Activated effector memory CD4-positive, alpha-beta T cell treated with anti-CD3 and anti-CD28 coated beads, Interleukin-2, amount 50 U/mL, for 16 hours (primary cell): ENCODE data around the gene NUP85.
"Not testable (repeated sequence)": the region's sequence is repeated elsewhere in the genome, so short reads cannot be mapped to it uniquely, and the experiment has no call there.

Experiments used
- DNase-seq: peaks from one replicate; pipeline ENCODE4 v3.0.0-alpha.2; 2020

Gene NUP85, protein sequence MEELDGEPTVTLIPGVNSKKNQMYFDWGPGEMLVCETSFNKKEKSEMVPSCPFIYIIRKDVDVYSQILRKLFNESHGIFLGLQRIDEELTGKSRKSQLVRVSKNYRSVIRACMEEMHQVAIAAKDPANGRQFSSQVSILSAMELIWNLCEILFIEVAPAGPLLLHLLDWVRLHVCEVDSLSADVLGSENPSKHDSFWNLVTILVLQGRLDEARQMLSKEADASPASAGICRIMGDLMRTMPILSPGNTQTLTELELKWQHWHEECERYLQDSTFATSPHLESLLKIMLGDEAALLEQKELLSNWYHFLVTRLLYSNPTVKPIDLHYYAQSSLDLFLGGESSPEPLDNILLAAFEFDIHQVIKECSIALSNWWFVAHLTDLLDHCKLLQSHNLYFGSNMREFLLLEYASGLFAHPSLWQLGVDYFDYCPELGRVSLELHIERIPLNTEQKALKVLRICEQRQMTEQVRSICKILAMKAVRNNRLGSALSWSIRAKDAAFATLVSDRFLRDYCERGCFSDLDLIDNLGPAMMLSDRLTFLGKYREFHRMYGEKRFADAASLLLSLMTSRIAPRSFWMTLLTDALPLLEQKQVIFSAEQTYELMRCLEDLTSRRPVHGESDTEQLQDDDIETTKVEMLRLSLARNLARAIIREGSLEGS

DNA sequence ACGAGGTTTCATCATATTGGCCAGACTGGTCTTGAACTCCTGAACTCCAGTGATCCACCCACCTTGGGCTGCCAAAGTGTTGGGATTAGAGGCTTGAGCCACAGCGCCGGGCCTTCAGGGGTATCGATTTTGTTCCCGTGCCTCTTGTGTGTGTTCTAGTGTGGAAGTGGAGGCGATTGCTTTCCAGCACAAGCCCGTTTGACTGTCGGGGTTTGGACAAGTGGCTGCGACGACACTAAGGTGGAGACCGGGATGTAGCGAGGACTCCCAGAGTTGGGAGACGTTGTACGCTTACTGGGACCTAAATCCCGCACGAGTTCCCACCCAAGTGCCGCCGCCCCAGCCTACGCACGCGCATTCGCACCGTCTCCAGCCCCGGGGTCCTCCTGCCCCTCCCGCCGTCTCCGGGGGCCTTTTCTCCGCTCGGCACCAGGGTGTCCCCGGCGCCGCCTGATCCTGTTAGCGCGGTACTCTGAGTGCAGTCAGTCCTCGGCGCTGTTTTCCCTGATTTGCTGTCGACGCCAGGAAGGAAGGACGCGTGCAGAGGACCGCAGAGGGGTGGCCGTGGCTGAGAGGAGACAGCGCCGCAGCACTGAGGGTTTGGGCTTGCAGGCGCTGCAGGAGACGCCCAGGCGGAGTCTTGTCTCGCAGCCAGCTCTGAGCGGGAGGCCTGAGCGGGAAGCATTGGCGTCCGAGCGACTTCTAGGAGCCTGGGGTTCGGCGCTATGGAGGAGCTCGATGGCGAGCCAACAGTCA is at the start of gene NUP85:
TSS of gene NUP85 (plus strand) at position 643 of the 756 bp plus-strand sequence. CDS start at position 726, 83 bp downstream.
- peak; percentile 97 for DNase-seq

DNA sequence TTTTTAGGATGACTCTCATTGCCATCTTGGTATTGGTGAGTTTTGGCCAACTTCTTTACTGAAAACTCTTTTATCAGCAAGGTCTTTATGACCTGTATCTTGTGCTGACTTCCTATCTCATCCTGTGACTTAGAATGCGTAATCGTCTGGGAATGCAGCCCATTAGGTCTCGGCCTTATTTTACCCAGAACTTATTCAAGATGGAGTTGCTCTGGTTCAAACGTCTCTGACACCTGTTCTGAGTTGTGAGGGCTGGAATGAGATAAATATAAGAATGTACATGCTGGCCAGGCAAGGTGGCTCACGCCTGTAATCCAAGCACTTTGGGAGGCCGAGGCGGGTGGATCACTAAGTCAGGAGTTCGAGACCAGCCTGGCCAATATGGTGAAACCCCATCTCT is 47.0 kb upstream of the NUP85 start:
- DNase-seq, result not testable (repeated sequence)

DNA sequence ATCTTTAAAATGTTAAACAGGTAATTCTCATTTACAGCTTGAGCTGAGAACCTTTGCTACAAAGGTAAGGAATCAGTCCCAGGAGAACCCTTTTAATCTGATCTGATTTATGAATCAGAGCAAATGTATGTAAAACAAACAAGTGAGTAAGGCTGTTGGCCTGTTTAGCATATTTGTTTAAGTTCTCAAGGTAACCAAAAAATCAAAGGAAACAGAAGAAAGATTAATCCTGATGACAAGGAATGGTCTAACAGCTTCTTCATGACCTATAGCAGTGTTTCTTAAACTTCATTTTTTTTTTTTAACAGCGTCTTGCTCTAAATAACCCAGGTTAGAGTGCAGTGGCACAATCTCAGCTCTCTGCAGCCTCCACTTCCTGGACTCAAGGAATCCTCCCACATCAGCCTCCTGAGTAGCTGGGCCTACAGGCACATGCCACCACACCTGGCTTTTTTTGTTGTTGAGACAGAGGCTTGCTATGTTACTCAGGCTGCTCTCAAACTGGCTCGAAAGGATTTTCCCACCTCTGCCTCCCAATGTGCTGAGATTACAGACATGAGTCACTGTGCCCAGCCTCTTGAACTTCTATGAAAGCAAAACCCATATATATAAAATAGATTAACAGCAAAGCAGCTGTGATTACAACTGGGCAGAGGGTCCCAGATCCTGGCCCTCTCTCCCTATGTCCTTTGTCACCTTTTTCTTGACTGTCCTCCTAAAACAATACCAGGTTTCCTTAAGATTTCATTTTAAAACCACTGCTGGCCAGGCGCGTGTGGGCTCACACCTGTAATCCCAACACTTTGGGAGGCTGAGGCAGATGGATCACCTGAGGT is 46.1 kb upstream of the NUP85 start:
- DNase-seq, result peak; percentile 37

DNA sequence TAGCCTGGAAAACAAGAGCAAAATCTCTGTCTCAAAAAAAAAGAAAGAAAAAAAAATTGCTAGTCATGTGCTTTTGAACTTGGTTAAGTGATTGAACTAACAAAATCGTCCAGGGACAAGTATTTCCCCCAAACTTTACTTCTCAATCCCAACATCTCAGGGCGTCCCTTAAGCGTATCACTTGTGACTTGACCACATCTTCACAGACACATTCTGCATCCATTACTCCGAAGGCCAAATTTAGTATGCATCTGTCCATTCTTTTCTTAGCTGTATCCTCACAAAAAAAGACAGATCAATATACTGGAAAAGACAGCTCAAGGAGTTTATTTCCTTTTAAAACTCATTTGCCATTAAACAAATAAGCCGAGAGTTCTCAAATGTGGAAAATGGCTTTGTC is 45.3 kb upstream of the NUP85 start:
- DNase-seq, result no peak

DNA sequence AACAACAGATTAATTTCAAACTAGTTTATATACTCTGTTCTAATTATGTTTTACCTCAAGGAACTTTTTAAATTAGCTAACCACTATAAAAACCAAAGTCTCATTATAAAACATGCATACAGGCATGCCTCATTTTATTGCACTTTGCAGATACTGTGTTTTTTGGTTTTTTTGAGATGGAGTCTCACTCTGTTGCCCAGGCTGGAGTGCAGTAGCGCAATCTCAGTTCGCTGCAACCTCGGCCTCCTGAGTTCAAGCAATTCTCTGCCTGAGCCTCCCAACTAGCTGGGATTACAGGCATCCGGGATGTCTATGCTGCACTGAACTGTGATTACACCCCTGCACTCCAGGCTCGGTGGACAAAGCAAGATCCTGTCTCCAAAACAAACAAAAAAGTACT is 42.4 kb upstream of the NUP85 start:
- peak; percentile 16 for DNase-seq

DNA sequence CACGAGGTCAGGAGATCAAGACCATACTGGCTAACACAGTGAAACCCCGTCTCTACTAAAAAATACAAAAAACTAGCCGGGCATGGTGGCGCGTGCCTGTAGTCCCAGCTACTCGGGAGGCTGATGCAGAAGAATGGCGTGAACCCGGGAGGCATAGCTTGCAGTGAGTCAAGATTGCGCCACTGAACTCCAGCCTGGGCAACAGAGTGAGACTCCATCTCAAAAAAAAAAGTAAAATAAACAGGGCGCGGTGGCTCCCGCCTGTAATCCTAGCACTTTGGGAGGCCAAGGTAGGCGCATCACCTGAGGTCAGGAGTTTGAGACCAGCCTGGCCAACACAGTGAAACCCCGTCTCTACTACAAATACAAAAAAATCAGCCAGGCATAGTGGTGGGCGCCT is 40.9 kb upstream of the NUP85 start:
- peak; percentile 28 for DNase-seq

DNA sequence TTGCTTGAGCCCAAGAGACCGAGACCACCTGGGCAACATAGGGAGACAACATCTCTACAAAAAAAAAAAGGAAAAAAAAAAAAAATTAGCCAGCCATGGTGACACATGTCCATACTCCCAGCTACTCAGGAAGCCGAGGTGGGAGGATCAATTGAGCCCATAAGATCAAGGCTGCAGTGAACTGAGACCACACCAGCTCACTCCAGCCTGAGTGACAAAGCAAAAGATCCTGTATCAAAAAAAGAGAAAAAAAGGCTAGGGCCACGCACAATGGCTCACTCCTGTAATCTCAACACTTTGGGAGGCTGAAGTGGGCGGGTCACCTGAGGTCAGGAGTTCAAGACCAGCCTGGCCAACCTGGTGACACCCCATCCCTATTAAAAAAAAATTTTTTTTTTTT is 36.5 kb upstream of the NUP85 start:
- DNase-seq, result peak; percentile 47

DNA sequence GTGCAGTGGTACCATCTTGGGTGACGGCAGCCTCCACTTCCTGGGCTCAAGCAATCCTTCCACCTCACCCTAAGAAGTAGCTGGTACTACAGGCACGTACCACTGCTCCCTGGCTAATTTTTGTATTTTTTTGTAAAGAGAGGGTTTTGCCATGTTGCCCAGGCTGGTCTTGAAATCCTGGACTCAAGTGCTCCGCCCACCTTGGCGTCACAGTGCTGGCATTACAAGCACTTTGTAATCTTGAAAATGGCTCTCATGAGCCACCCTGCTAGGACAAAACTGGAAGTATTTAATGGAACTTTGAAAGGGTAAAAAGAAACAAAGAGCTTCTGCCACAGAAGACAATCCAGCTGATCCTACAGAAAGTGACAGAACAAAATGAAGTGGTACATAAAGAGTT is 32.0 kb upstream of the NUP85 start:
- DNase-seq, result no peak

DNA sequence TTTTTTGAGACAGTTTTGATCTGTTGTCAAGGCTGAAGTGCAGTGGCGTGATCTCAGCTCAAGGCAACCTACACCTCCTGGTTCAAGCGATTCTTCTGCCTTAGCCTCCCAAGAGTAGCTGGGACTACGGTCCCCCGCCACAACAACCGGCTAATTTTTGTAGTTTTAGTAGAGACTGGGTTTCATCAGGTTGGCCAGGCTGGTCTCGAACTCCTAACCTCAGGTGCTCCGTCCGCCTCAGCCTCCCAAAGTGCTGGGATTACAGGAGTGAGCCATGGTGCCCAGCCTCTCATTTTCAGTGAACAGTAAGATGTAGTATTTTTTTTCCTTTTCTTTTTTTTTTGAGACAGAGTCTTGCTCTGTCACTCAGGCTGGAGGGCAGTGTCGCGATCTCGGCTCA is 30.5 kb upstream of the NUP85 start:
- no peak for DNase-seq

DNA sequence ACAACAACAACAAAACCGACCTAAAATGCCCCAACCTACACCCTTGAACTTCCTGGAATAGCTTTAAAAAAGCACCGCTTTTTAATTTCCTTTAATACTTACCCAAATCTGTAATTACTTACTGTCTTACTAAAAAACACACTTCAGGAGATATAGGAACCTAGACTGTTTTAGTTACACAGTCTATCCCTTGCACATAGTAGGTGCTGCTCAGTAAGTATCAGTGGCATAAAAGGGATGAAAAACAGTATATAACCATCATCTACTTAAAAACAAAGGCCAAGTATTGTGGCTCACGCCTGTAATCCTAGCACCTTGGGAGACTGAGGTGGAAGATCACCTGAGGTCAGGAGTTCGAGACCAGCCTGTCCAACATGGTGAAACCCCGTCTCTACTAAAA is 28.9 kb upstream of the NUP85 start:
- no peak for DNase-seq

DNA sequence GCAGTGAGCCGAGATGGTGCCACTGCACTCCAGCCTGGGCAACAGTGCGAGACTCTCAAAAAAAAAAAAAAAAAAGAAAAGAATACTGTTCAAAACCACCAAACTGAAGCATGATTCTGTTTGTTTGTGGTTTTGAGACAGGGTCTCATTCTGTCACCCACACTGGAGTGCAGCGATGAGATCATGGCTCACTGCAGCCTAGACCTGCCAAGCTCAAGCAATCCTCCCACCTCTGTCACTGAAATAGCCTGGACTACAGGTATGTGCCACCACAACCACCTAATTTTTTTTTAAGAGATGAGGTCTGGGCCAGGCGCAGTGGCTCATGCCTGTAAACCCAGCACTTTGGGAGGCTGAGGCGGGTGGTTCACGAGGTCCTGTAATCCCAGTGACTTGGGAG is 27.0 kb upstream of the NUP85 start:
- DNase-seq, result no peak

DNA sequence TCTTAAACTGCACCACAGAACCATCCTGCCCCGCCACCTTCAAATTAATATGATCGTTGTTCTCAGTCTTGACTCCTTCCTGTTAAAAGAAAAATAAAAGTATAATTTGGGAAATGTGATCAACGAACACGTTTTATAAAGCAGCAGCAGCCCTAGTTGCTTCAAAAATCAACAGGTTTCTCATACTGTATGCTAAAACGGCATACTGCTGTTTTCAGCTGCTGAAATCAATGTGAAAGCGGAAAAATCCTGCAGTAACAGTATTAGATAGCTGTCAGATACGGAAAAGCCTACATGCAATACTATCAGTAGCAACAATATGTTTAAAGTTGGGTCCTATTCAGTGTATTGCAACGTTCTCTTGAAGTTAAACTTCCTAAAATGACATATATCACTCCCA is 24.4 kb upstream of the NUP85 start:
- no peak for DNase-seq

DNA sequence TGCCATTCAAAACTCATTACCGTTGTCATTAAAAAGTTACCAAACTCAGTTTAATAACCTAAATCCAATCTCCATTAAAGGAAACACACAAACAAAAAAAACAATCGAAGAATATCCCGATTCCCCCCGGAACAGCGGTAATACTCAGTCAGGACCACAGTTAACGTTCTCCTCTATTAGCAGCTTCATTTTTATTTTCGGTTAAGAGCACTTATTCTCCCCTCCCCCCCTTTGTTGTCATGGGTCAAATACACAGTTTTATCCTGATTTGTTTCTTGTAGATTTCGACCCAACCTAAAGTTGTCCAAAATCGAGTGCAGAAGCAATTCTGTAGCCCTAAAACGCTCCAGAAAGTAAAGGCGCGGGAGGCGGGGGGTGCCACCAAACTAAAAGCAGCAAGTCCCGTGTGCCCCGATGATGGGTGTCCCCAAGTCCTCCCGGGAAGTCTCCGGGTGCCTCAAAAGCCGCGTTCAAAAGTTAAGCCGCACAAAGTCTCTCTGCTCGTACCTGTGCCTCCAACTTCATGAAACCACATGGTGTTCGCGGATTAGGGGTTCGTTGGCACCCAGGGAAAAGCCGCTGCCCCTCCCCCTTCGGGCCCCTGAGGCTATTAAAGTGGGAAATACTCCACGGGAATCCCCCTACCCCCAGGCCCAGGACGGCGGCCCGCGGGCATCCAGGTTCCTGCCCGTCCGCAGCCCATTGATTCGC is 23.7 kb upstream of the NUP85 start:
- peak; percentile 84 for DNase-seq

DNA sequence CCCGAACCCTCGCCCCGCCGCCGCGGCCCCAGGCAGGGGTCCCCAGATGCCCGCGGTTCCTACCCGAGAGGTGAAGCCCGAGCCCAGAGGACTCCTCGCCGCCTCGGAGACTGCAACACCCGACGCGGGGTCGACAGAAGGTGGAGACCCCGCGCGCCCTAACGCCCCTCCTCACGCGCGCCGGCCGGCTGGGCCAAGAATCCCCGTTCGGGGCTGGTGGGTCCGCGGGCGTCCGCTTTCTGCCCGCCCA is 23.2 kb upstream of the NUP85 start:
- no peak for DNase-seq

DNA sequence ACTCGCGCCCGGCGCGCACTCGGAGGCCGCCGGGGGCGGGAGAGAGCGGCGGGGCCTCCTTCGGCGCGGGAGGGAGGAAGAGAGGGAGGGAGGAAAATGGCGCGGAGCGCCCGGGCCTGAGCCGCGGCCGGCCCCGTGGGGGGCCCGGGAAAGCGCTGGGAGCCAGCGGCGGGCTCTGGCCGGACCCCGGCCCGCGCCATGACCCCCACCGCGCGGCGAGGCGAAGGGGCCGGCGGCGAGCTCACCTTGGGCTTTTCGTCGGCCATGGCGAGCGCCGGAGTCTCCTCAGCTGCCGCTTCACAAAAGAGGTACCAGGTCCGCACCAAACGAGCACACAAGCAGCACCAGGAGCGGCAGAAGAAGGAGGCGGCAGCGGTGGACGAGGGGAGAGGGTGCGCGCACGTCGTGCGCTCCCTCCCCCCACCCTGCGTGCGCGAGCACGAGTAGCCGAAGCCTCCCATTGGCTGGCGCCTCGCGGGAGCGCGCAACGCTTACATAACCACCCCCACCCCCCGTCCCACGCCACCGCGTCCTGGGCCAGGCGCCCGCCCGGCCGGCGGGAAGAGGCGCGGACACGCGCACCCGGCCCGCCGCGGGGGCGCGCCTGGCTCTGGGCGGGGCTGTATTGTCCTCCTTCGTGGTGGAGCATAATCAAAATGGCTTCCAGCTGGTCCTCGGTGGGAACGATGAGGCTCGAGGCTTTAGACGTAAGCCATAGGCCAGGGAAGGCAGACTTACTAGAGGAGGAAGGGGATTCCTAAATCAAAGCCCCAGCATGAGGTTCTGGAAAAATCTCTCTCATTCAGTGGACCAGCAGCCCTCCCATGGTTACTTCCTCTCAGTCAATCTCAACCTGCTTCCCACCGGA is 22.7 kb upstream of the NUP85 start, which contains the start of gene SUMO2:
TSS of gene SUMO2 (minus strand) at position 391 of the 868 bp plus-strand sequence. CDS start at position 266, 125 bp downstream.
- DNase-seq, result peak; percentile 98

DNA sequence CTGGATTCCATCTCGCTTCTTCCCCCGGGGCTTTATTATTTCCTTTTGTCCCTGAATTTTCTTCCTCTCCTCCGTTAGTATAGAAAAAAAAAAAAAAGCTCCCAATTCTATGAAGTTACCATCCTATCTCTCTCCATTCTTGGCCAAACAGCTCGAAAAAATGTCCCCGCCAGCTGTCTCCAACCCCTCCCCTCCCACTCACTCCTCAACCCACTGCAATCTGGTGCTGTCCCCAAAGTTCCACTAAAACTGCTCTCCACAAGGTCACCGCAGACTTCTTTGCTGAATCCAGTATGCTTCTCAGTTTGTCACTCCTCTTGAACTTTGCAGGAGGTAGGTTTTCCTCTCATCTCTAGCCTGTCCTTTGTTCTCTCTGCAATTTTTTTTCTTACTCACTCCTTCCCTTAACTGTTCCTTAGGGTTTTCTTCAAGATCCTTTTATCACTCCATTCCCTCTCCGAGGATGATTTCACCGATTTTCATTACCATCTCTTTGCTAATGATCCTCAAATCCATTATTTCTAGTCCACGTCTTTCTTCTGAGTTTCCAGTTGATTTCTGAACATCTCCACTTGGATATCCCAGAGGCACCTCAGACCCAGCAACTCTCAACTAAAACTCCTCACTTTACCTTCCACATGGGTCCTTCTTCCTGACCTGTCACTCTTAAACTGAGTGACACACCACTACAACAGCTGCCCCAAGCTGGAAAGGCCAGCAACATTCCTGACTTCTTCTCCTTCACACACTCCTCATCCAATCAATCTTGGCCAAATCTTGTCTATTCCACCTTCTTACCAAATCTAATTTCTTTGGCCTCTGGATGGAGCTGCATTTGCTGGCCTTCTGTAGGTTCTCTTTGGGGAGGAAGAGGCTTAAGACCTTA is 21.2 kb upstream of the NUP85 start:
- no peak for DNase-seq

DNA sequence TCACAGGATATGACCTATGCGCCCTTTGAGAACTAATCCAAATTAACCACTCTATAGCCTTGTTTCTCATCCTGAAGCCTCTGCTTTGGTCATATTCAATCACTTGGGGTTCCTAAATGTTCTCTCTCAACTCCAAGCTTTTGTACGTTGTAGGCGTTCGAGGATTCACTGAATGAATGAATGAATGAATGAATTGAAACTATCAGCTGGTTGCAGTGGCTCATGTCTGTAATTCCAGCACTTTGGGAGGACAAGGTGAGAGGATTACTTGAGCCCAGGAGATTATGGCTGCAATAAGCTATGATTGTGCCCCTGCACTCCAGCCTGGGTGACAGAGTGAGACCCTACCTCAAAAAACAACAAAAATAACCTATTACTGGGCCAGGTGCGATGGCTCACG is 16.9 kb upstream of the NUP85 start:
- no peak for DNase-seq

DNA sequence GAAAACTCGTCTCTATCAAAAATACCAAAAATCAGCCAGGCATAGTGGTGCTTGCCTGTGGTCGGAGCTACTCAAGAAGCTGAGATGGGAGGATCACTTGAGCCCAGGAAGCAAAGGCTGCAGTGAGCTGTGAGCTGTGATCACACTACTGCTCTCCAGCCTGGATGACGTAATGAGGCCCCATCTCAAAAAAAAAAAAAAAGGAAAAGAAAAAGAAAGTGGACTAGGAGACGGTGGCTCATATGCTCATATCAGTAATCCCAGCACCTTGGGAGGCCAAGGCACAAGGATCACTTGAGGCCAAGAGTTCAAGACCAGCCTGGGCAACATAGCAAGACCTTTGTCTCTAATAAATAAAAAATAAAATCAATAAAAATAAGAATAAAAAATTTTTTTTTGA is 13.9 kb upstream of the NUP85 start:
- DNase-seq, result no peak

DNA sequence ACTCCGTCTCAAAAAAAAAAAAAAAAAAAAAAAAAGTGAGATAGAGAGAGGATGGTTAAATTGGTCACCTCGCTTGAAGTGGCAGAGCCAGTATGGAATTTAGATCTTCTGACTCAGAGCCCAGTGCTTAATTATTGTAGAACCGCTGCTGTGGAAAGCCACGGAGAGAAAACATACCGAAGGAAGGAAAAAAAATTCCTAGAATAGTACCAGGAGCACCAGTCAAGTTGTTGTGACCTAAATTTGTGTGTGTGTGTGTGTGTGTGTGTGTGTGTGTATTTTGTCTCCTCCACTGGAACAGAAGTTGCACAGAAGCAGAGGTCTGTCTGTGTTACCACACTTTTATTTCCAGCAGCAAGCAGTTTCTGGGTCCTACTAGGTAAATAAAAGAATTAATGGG is 10.6 kb upstream of the NUP85 start:
- no peak for DNase-seq

DNA sequence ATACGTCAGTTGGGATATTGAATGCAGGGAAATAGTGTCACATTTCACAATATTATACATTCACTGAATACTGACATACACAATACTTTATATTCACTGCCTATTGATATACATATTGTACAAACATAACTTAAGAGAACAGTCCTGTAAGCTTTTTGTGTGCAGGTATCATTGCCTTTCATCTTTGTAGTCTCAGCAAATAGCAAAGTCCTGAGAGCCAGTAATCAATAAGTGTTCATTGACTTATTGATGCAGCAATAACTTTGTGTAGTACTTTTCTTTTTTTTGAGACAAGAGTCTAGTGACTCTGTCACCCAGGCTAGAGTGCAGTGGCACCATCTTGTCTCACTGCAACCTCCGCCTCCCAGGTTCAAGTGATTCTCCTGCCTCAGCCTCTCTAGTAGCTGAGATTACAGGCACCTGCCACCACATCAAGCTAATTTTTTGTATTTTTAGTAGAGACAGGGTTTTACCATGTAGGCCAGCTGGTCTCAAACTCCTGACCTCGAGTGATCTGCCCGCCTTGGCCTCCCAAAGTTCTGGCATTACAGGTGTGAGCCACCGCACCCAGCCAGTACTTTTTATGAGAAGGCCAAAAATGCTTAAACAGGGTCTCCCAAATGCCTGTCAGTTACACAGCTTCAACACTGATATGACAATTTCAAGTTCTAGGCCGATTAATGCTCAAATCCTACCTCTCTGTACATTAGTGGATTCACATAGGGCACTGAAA is 5.4 kb upstream of the NUP85 start:
- DNase-seq, result no peak
